Suppressor macrophage treated with lipopolysaccharide for 4 hours (primary cell): ENCODE data around the gene BICD1.
"Not testable (repeated sequence)": the region's sequence is repeated elsewhere in the genome, so short reads cannot be mapped to it uniquely, and the experiment has no call there.

Experiments
- DNase-seq: peaks from one replicate; pipeline ENCODE4 v3.0.0-alpha.2; 2020

The BICD1 gene

GRCh38 chr12:32249777-32250176 lies 143.1 kb downstream of the BICD1 start:
- no peak for DNase-seq

GRCh38 chr12:32252199-32253073 lies 145.8 kb downstream of the BICD1 start:
- DNase-seq = no peak

GRCh38 chr12:32253154-32253790 lies 146.6 kb downstream of the BICD1 start:
- no peak for DNase-seq

DNA sequence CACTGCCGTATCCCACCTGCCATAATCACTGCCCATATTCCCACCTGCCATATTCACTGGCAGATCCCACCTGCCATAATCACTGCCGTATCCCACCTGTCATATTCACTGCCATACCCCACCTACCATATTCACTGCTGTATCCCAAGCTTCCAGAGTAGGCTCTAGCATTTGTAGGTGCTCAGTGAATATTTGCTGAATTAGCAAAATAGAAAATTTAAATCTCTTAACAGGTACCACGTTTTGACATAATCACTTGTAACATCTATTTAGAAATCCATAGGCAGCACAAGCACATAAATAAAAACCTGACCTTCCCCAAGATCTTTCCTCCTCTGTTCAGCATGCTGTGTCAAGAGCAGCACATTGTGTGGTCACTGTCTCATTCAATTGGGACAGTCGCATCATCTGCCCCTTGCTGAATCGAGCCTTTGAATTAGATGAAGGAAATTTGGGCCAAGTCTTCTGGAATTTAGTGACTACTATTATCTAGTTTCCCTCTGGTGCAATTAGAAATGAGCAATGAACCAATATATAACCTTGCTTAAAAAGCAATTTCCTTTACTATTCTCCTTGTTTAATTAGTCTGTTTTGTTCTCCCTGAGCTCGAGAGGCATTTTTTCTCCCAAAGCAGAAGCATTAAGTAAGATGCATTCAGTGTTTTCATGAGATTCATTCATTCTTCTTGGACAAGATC lies 147.8 kb downstream of the BICD1 start:
- no peak for DNase-seq

DNA sequence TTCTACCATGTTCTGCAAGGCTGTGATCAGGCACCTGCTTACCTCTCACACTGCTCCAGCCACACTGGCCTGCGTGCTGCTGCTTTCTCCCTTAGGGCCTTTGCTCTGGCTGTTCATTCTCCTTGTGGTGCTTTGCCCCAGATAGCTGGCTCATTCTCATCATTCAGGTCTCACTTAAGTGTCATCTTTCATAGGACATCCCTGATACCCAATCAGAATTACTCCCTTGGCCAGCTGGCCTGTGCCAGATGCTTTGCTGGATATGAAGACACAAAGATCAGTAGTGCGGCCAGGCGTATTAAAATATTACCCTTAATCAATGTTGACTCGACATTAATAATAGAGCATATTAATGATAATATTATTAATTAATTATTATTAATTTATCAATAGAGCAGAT lies 148.9 kb downstream of the BICD1 start:
- DNase-seq = no peak

- DNase-seq = peak; percentile 6
Measured at GRCh38 chr12:32257695-32258496, 151.2 kb downstream of the BICD1 start.

GRCh38 chr12:32260696-32261095 lies 154.0 kb downstream of the BICD1 start:
- DNase-seq = no peak

- no peak for DNase-seq
Measured at GRCh38 chr12:32261638-32262037, 155.0 kb downstream of the BICD1 start.

DNA sequence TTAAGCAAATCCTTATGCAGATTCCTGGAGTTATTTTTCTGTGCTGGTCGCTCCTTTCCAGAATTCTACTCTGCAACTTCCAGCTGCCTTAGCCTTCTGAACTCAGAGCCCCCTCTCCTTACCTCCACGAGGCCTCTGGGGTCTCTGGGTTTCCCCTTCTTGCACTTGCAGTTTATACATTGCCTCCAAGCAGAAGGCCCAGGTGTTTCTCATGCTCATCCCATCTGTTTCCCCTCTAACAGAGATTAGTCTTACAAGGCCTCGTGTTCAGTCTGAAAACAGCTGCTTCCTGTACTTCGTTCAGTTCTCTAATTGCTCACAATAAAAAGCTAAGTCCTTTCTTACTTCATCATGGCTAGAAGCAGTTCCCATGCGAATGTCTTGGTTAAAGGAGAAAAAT lies 158.3 kb downstream of the BICD1 start:
- peak; percentile 9 for DNase-seq

GRCh38 chr12:32265456-32265855 lies 158.8 kb downstream of the BICD1 start:
- DNase-seq = no peak

GRCh38 chr12:32265951-32266350 lies 159.3 kb downstream of the BICD1 start:
- DNase-seq = peak; percentile 53

- DNase-seq = no peak
Measured at GRCh38 chr12:32266756-32267155, 160.1 kb downstream of the BICD1 start.

DNA sequence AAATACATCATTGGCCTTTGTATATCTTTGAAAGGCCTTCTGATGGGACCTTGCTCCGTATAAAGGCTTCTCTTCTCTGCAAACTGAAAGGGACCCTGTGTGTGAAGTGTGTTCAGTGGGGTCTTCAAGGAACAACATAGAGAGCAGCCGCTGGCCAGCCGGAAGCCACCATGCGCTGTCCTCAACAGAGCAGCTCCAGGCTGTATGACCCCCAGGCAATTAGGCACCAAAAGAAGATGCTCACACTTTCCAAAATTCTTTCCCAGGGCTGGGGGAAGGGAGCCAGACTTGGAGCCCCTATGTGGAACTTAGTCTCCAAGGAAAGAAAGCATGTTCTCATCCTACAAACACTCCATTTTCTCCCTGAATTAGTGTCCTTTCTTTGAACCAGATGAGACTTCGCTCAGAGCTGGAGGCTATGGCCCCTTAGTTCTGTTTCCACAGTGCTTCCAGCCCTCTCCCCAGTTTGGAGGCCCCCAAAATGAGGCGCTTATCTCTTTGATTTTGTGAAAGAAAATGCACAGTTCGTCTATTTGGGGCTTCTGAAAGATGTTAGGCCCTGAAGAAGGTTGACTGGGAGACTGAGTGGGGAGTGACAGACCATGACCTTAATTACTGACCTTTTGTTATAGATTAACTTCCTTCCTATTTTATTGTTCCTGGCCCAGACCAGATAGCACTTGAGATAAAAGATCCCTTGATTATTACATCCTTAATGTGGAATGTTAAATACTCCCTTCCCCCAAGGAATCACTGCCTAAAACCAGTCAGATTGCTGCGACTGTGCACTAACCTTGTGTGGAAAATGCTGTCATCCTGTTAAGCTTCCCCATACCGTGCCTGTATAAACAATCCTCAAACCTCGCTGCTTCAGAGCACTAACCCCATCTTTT lies 164.4 kb downstream of the BICD1 start:
- no peak for DNase-seq

DNA sequence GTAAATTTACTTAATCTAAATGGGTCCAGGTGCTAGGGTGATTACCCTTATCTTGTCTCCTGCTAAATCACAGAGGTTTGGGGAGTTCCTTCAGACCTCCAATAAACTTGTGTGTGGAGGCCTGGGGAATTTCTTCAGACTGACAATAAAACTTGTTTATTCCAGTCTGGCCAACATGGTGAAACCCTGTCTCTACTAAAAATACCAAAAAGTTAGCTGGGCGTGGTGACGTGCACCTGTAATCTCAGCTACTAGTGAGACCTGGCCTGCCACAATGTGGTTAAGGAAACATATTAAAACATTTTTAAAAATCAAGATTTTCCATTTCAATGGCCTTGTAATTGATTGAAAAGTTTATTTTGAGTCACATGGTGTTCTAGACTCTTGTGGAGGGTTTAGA lies 165.8 kb downstream of the BICD1 start:
- no peak for DNase-seq

- no peak for DNase-seq
Measured at GRCh38 chr12:32273063-32273522, 166.4 kb downstream of the BICD1 start.

- no peak for DNase-seq
Measured at GRCh38 chr12:32273712-32274111, 167.1 kb downstream of the BICD1 start.

GRCh38 chr12:32274665-32275064 lies 168.0 kb downstream of the BICD1 start:
- no peak for DNase-seq

- DNase-seq = not testable (repeated sequence)
Measured at GRCh38 chr12:32275520-32275919, 168.9 kb downstream of the BICD1 start.

DNA sequence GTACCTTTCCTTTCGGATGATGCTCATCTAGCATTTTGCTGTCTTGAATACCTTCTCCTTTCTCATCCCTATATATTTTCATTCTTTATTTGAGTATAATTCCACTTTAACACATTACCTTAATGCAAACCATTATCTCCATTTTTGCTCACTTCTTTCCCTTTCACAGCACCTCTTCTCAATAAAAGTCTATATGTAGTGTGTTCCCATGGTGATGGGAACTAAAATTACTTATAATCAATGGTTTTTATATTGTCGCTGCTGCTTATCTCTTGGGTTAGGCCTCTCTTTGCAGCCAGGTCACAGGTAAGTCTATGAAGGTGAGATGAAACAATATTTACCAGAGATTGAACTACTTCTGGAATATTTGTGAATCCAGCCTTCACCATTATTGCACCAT lies 171.1 kb downstream of the BICD1 start:
- DNase-seq = no peak

GRCh38 chr12:32281098-32281497 lies 174.5 kb downstream of the BICD1 start:
- no peak for DNase-seq

DNA sequence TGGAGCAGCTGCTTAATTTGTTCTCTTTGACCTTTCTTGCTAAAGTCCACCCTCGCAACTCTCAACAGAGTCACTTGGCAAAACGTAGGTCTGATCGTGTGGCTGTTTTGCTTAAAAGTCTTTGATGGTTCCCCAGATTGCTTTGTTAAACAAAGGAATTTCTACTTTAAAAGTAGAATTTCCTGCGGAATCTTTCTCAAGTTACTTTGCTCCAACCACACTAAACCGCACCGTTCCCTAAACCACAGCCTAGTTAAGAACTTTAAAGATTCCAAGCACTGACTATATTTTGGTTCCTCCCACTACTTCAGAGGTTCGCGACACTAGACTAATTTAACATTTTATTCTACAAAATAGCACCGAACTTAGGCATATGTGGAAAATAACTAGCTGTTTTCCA lies 177.9 kb downstream of the BICD1 start:
- DNase-seq = no peak

DNA sequence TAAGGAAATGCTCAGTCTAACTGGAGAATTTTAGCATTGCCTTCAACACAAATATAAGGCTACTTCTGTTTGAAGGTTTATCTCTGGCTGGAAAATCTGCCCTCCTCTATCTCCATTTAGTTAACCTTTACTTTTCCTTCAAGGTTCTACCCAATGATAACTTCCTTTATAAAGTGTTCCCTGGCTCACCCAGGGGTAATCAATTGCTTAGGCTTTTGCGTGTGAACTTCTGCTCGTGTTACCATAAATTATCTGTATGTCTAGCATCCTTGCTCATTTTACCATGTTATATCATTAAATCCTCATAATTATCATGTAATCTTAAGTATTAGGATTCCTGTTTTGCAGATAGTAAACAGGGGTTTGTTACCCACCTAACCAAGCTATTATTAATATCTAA lies 178.4 kb downstream of the BICD1 start:
- DNase-seq = no peak
